Prostate gland (tissue), 2 donors: ENCODE measurements around the gene EME2. TPM values are rescaled to one million over a fixed set of nuclear protein-coding genes. Genes with fewer than 3 reads are reported as not detected.

Experiments used
- DNase-seq: peaks from one replicate; pipeline ENCODE4 v3.0.0-alpha.2; 2019; ENCODE audit warnings: low spot score
- H3K27ac ChIP-seq, 2 donors: fragments of 200-600 bp; sonication (generic); 2 replicates each; pipeline ENCODE4 v1.5.1; 2017 to 2019
- H3K27me3 ChIP-seq: fragments of 200-600 bp; sonication (generic); replicated peaks from 2 replicates; pipeline ENCODE4 v1.5.1; 2019; ENCODE audit not compliant: insufficient read depth
- H3K36me3 ChIP-seq, 2 donors: fragments of 200-600 bp; sonication (generic); 1 replicate in 1 of 2; 2 replicates in 1 of 2; pipeline versions ENCODE4 v1.5.1 to v1.8.1; 2017 to 2019
- H3K4me1 ChIP-seq: fragments of 200-600 bp; sonication (generic); replicated peaks from 2 replicates; pipeline ENCODE4 v1.5.1; 2019
- H3K4me3 ChIP-seq, 2 donors: fragments of 200-600 bp; sonication (generic); 2 replicates each; pipeline ENCODE4 v1.5.1; 2017 to 2019
- H3K9me3 ChIP-seq: fragments of 200-600 bp; sonication (generic); 2 replicates; pipeline ENCODE4 v1.5.1; 2017
- CTCF ChIP-seq, 4 experiments: fragments of 200-600 bp in 2 of 4; fragments of 450-650 bp in 2 of 4; sonication (generic) in 2 of 4; IDR thresholded peaks; 1 replicate in 3 of 4; 2 replicates in 1 of 4; pipeline ENCODE4 v1.5.1; 2016 to 2019; ENCODE audit warnings: antibody characterized with exemption in 4 of 4, mild to moderate bottlenecking in 2 of 4, moderate library complexity in 2 of 4
- POLR2A ChIP-seq: fragments of 450-650 bp; IDR thresholded peaks from one replicate; pipeline ENCODE4 v1.6.1; 2016; ENCODE audit warnings: antibody characterized with exemption, mild to moderate bottlenecking
- POLR2AphosphoS5 ChIP-seq: sonication (generic); formaldehyde crosslinking; IDR thresholded peaks from one replicate; pipeline ENCODE4 v1.6.1; 2017; ENCODE audit warnings: antibody characterized with exemption
- WGBS: methylation state at CpG from one replicate; pipeline ENCODE4 v1.1.5; 2018; 5-methylcytosine and 5-hydroxymethylcytosine counted together
- intact Hi-C: fragments of 100-400 bp; cut with DNase I; formaldehyde crosslinking; loops from one replicate; pipeline ENCODE4 v1.14.2; 2022
- total RNA-seq, 2 donors: library from RNA; depleted of rRNA; stranded (reverse); fragments of >200 nt; gene quantifications; one replicate each; pipeline ENCODE4 v1.1.0, GENCODE V29; 2016

EME2 gene
- total RNA-seq, 2 donors from 2014 or later = 18.3 to 53.9 TPM

- Histone ChIP-seq H3K36me3 (peaks cover 6 to 7% of the 10 kb centered on the region in 2 donors), H3K4me3 (no peak overlapping the region), H3K4me1 (no peaks in the 10 kb centered on the region), H3K27me3 (no peaks in the 10 kb centered on the region), H3K27ac (no peak overlapping the region), H3K9me3 (no peaks in the 10 kb centered on the region)
- DNase-seq = no peak
- WGBS = 85% methylated on average over 25 of the region's 25 CpGs
- intact Hi-C loops = no loop called here
- TF ChIP-seq POLR2A = no peak
- no peak for TF ChIP-seq POLR2AphosphoS5
- no peak for TF ChIP-seq CTCF (IDR thresholded peaks at IDR 0.05)
These were observed 27.3 kb upstream of the EME2 start for GRCh38 chr16:1745181-1745899.

- Histone ChIP-seq H3K4me3 (no peak overlapping the region), H3K27me3 (no peaks in the 10 kb centered on the region), H3K9me3 (no peaks in the 10 kb centered on the region), H3K4me1 (no peaks in the 10 kb centered on the region), H3K27ac (no peak overlapping the region), H3K36me3 (peaks cover 7 to 10% of the 10 kb centered on the region in 2 donors)
- no peak for DNase-seq
- intact Hi-C loops = no loop called here
- TF ChIP-seq POLR2A = no peak
- TF ChIP-seq CTCF (IDR thresholded peaks at IDR 0.05) = no peak
- no peak for TF ChIP-seq POLR2AphosphoS5
- 90% methylated on average over 26 of the region's 29 CpGs for WGBS
These were observed 26.5 kb upstream of the EME2 start for GRCh38 chr16:1745900-1746692.

GRCh38 chr16:1746693-1747195 is 25.9 kb upstream of the EME2 start:
- no peak for DNase-seq
- TF ChIP-seq POLR2A = no peak
- TF ChIP-seq CTCF (IDR thresholded peaks at IDR 0.05) = no peak
- no peak for TF ChIP-seq POLR2AphosphoS5
- WGBS = 91% methylated on average over 21 of the region's 31 CpGs
- no peaks in the 10 kb centered on the region for H3K9me3 ChIP-seq
- no peak overlapping the region for H3K4me3 ChIP-seq
- H3K27me3 ChIP-seq = no peaks in the 10 kb centered on the region
- no peak overlapping the region for H3K27ac ChIP-seq
- peaks cover 7 to 10% of the 10 kb centered on the region in 2 donors for H3K36me3 ChIP-seq
- intact Hi-C loops = no loop called here
- no peaks in the 10 kb centered on the region for H3K4me1 ChIP-seq

- Histone ChIP-seq H3K27ac (no peak overlapping the region), H3K9me3 (no peaks in the 10 kb centered on the region), H3K4me1 (no peaks in the 10 kb centered on the region), H3K36me3 (peaks cover 7 to 10% of the 10 kb centered on the region in 2 donors), H3K27me3 (no peaks in the 10 kb centered on the region), H3K4me3 (no peak overlapping the region)
- intact Hi-C loops = no loop called here
- DNase-seq = no peak
- TF ChIP-seq POLR2A (no peak), CTCF (IDR thresholded peaks at IDR 0.05) (no peak), POLR2AphosphoS5 (no peak)
- 88% methylated on average over 11 of the region's 11 CpGs for WGBS
These were observed 24.7 kb upstream of the EME2 start for GRCh38 chr16:1747934-1748333.
